SK-N-SH (cell line): ENCODE measurements around the gene SNAI1.

ENCODE experiments used
- CTCF ChIP-seq: fragments of 200-600 bp; sonication (generic); IDR thresholded peaks from 2 replicates; pipeline ENCODE4 v1.6.1; 2017; ENCODE audit warnings: antibody characterized with exemption, mild to moderate bottlenecking, moderate library complexity
- FOSL2 ChIP-seq: IDR thresholded peaks from 2 replicates; pipeline ENCODE4 v1.4.0; 2012; ENCODE audit warnings: low read depth, mild to moderate bottlenecking, moderate library complexity, borderline replicate concordance
- FOXM1 ChIP-seq: IDR thresholded peaks from 2 replicates; pipeline ENCODE4 v1.4.0; 2012; ENCODE audit warnings: low read depth, mild to moderate bottlenecking
- GABPA ChIP-seq: IDR thresholded peaks from 2 replicates; pipeline ENCODE4 v1.4.0; 2012; ENCODE audit warnings: low read depth, mild to moderate bottlenecking
- POLR2AphosphoS5 ChIP-seq: IDR thresholded peaks from 2 replicates; pipeline ENCODE4 v1.6.1; 2012; ENCODE audit warnings: low read depth, low read length
- RFX5 ChIP-seq: IDR thresholded peaks from 2 replicates; pipeline ENCODE4 v1.6.1; 2012; ENCODE audit warnings: mild to moderate bottlenecking, improper control_type of control experiment, low read length
- YY1 ChIP-seq: IDR thresholded peaks from 2 replicates; pipeline ENCODE4 v1.4.0; 2012; ENCODE audit warnings: low read depth, mild to moderate bottlenecking

GRCh38 chr20:49941456-49941855 is 41.3 kb upstream of the SNAI1 start:
- TF ChIP-seq CTCF (no peak), FOSL2 (no peak), FOXM1 (no peak), RFX5 (no peak), GABPA (no peak), YY1 (no peak), POLR2AphosphoS5 (no peak)
